Neuron (in vitro differentiated cells): Measurements from ENCODE around the gene DSCAM.
"Not testable (repeated sequence)": the region's sequence is repeated elsewhere in the genome, so short reads cannot be mapped to it uniquely, and the experiment has no call there.

Experiments
- H2AFZ ChIP-seq: one replicate; pipeline ENCODE4 v1.6.1; 2013; ENCODE audit warnings: low read depth, mild to moderate bottlenecking, inconsistent platforms, low read length, moderate library complexity
- H3K27me3 ChIP-seq: one replicate; pipeline ENCODE4 v1.6.1; 2013; ENCODE audit warnings: low read length; ENCODE audit not compliant: insufficient read depth
- H3K36me3 ChIP-seq: one replicate; pipeline ENCODE4 v1.6.1; 2013; ENCODE audit warnings: low read length; ENCODE audit not compliant: insufficient read depth
- H3K4me1 ChIP-seq: one replicate; pipeline ENCODE4 v1.6.1; 2013; ENCODE audit warnings: low read length; ENCODE audit not compliant: insufficient read depth
- H3K4me3 ChIP-seq: 2 replicates; pipeline ENCODE4 v1.5.1; 2013; ENCODE audit warnings: mild to moderate bottlenecking, low read length, moderate library complexity
- H3K9me3 ChIP-seq: one replicate; pipeline ENCODE4 v1.6.1; 2013; ENCODE audit warnings: low read length

DSCAM gene

GRCh38 chr21:40355076-40355475, 491.9 kb downstream of the DSCAM start:
- H3K4me1 ChIP-seq: no peaks in the 10 kb centered on the region
- H3K36me3 ChIP-seq: no peaks in the 10 kb centered on the region
- no peak overlapping the region for H3K4me3 ChIP-seq
- no peak overlapping the region for H2AFZ ChIP-seq
- no peaks in the 10 kb centered on the region for H3K27me3 ChIP-seq
- no peaks in the 10 kb centered on the region for H3K9me3 ChIP-seq

GRCh38 chr21:40351006-40351405, 496.0 kb downstream of the DSCAM start:
- Histone ChIP-seq H3K36me3 (no peaks in the 10 kb centered on the region), H3K4me3 (no peak overlapping the region), H3K9me3 (no peaks in the 10 kb centered on the region), H3K4me1 (no peaks in the 10 kb centered on the region), H2AFZ (no peak overlapping the region), H3K27me3 (no peaks in the 10 kb centered on the region)

- Histone ChIP-seq H3K27me3 (no peaks in the 10 kb centered on the region), H3K4me1 (peaks cover 2% of the 10 kb centered on the region), H3K9me3 (no peaks in the 10 kb centered on the region), H3K36me3 (no peaks in the 10 kb centered on the region), H2AFZ (no peak overlapping the region), H3K4me3 (no peak overlapping the region)
These were observed 497.4 kb downstream of the DSCAM start for GRCh38 chr21:40349591-40349990.

GRCh38 chr21:40345711-40346321, 501.1 kb downstream of the DSCAM start:
- H3K4me1 ChIP-seq: peaks cover 2% of the 10 kb centered on the region
- no peaks in the 10 kb centered on the region for H3K36me3 ChIP-seq
- no peaks in the 10 kb centered on the region for H3K9me3 ChIP-seq
- no peak overlapping the region for H3K4me3 ChIP-seq
- no peaks in the 10 kb centered on the region for H3K27me3 ChIP-seq
- no peak overlapping the region for H2AFZ ChIP-seq

- Histone ChIP-seq H3K27me3 (no peaks in the 10 kb centered on the region), H3K4me1 (no peaks in the 10 kb centered on the region), H2AFZ (no peak overlapping the region), H3K9me3 (no peaks in the 10 kb centered on the region), H3K36me3 (no peaks in the 10 kb centered on the region), H3K4me3 (no peak overlapping the region)
These were observed 506.6 kb downstream of the DSCAM start for GRCh38 chr21:40340357-40340756.

GRCh38 chr21:40339050-40339449, 507.9 kb downstream of the DSCAM start:
- Histone ChIP-seq H3K9me3 (no peaks in the 10 kb centered on the region), H3K4me1 (no peaks in the 10 kb centered on the region), H3K4me3 (no peak overlapping the region), H2AFZ (no peak overlapping the region), H3K36me3 (no peaks in the 10 kb centered on the region), H3K27me3 (no peaks in the 10 kb centered on the region)

GRCh38 chr21:40337981-40338380, 509.0 kb downstream of the DSCAM start:
- Histone ChIP-seq H3K4me1 (no peaks in the 10 kb centered on the region), H3K36me3 (no peaks in the 10 kb centered on the region), H3K4me3 (no peak overlapping the region), H2AFZ (no peak overlapping the region), H3K9me3 (no peaks in the 10 kb centered on the region), H3K27me3 (no peaks in the 10 kb centered on the region)

GRCh38 chr21:40335704-40336103, 511.3 kb downstream of the DSCAM start:
- peaks cover 3% of the 10 kb centered on the region for H3K27me3 ChIP-seq
- no peaks in the 10 kb centered on the region for H3K9me3 ChIP-seq
- no peak overlapping the region for H3K4me3 ChIP-seq
- H3K36me3 ChIP-seq: no peaks in the 10 kb centered on the region
- no peaks in the 10 kb centered on the region for H3K4me1 ChIP-seq
- H2AFZ ChIP-seq: no peak overlapping the region

GRCh38 chr21:40334159-40334558, 512.8 kb downstream of the DSCAM start:
- Histone ChIP-seq H3K9me3 (no peaks in the 10 kb centered on the region), H3K4me3 (no peak overlapping the region), H3K4me1 (no peaks in the 10 kb centered on the region), H2AFZ (no peak overlapping the region), H3K27me3 (peaks cover 3% of the 10 kb centered on the region), H3K36me3 (no peaks in the 10 kb centered on the region)

- Histone ChIP-seq H3K4me1 (no peaks in the 10 kb centered on the region), H3K9me3 (no peaks in the 10 kb centered on the region), H2AFZ (no peak overlapping the region), H3K27me3 (peaks cover 3% of the 10 kb centered on the region), H3K36me3 (no peaks in the 10 kb centered on the region), H3K4me3 (no peak overlapping the region)
These were observed 513.2 kb downstream of the DSCAM start for GRCh38 chr21:40333731-40334130.

- Histone ChIP-seq H2AFZ (no peak overlapping the region), H3K4me1 (no peaks in the 10 kb centered on the region), H3K4me3 (no peak overlapping the region), H3K27me3 (peaks cover 3% of the 10 kb centered on the region), H3K36me3 (no peaks in the 10 kb centered on the region), H3K9me3 (no peaks in the 10 kb centered on the region)
These were observed 515.2 kb downstream of the DSCAM start for GRCh38 chr21:40331804-40332203.

GRCh38 chr21:40331172-40331571, 515.8 kb downstream of the DSCAM start:
- Histone ChIP-seq H3K36me3 (no peaks in the 10 kb centered on the region), H2AFZ (no peak overlapping the region), H3K4me3 (no peak overlapping the region), H3K27me3 (peaks cover 3% of the 10 kb centered on the region), H3K9me3 (no peaks in the 10 kb centered on the region), H3K4me1 (no peaks in the 10 kb centered on the region)

- Histone ChIP-seq H3K27me3 (no peaks in the 10 kb centered on the region), H3K9me3 (no peaks in the 10 kb centered on the region), H3K4me3 (no peak overlapping the region), H3K36me3 (no peaks in the 10 kb centered on the region), H2AFZ (no peak overlapping the region), H3K4me1 (no peaks in the 10 kb centered on the region)
These were observed 522.6 kb downstream of the DSCAM start for GRCh38 chr21:40324389-40324788.

- not testable (repeated sequence) for H2AFZ ChIP-seq, H3K27me3 ChIP-seq, H3K4me3 ChIP-seq, H3K4me1 ChIP-seq, H3K9me3 ChIP-seq, H3K36me3 ChIP-seq
These were observed 526.2 kb downstream of the DSCAM start for GRCh38 chr21:40320718-40321117.
